PFSK-1 (cell line): ENCODE measurements around the gene CAMK1D.

ENCODE experiments used
- POLR2AphosphoS5 ChIP-seq: IDR thresholded peaks from 2 replicates; pipeline ENCODE4 v1.6.1; 2012; ENCODE audit warnings: low read depth, mild to moderate bottlenecking, control low read depth, low read length, moderate library complexity
- REST ChIP-seq, 2 experiments: IDR thresholded peaks; 2 replicates each; pipeline versions ENCODE4 v1.6.1 to v1.8.0; 2011 to 2012; ENCODE audit warnings: low read depth in 2 of 2, low read length in 2 of 2, control low read depth in 1 of 2, inconsistent platforms in 1 of 2, mild to moderate bottlenecking in 1 of 2, moderate library complexity in 1 of 2; ENCODE audit not compliant: insufficient read depth in 1 of 2
- SIN3A ChIP-seq: IDR thresholded peaks from 2 replicates; pipeline ENCODE4 v1.6.1; 2012; ENCODE audit warnings: mild to moderate bottlenecking, low read length, moderate library complexity, borderline replicate concordance; ENCODE audit not compliant: insufficient read depth
- TAF1 ChIP-seq: IDR thresholded peaks from 2 replicates; pipeline ENCODE4 v1.6.1; 2012; ENCODE audit warnings: low read length, control low read depth, borderline replicate concordance; ENCODE audit not compliant: insufficient read depth

- TF ChIP-seq TAF1 = no peak
- TF ChIP-seq POLR2AphosphoS5 = no peak
- no peak for TF ChIP-seq REST (IDR thresholded peaks at IDR 0.05; ENCODE audit: insufficient read depth in 1 of 2, low read depth in 2 of 2, low read length in 2 of 2)
- TF ChIP-seq SIN3A = no peak
These were observed 383.9 kb downstream of the CAMK1D start for GRCh38 chr10:12733271-12733670.
